H1 (cell line): Measurements from ENCODE around the gene ARHGEF26. TPM values are rescaled to one million over a fixed set of nuclear protein-coding genes. Genes with fewer than 3 reads are reported as not detected.

ENCODE experiments used
- CTCF ChIA-PET: fragments of 300-600 bp; sonication (Branson Sonifier 250); formaldehyde crosslinking; loops from one replicate; lab custom pipeline; 2021; ENCODE audit not compliant: partially characterized antibody; lab: Charles Lee
- POLR2A ChIA-PET: fragments of 300-600 bp; sonication (Branson Sonifier 250); formaldehyde crosslinking; loops from one replicate; lab custom pipeline; 2021; ENCODE audit warnings: inconsistent platforms; ENCODE audit not compliant: partially characterized antibody; lab: Charles Lee
- DNase-seq, 2 experiments: peaks; one replicate each; pipeline versions ENCODE4 v3.0.0 to v3.0.0-alpha.2; 2010 to 2022; ENCODE audit warnings: low spot score in 2 of 2, low read depth in 1 of 2, mixed read lengths in 1 of 2
- FAIRE-seq: peaks from 2 replicates; lab custom pipeline; 2011; peaks lifted over from hg19 to GRCh38; lab: Jason Lieb, UNC
- H2AFZ ChIP-seq: 2 replicates; pipeline ENCODE4 v1.8.1; 2012; ENCODE audit warnings: low read length, inconsistent platforms
- H2AK5ac ChIP-seq: 2 replicates; pipeline ENCODE4 v1.6.1; 2013; ENCODE audit warnings: low read depth, low read length
- H2BK120ac ChIP-seq: replicated peaks from 2 replicates; pipeline ENCODE3; 2013; ENCODE audit warnings: low read depth, low read length, inconsistent platforms
- H2BK12ac ChIP-seq: 2 replicates; pipeline ENCODE4 v1.6.1; 2013; ENCODE audit warnings: low read depth, low read length
- H2BK15ac ChIP-seq: 2 replicates; pipeline ENCODE4 v1.6.1; 2013; ENCODE audit warnings: low read length
- H2BK20ac ChIP-seq: 2 replicates; pipeline ENCODE4 v1.6.1; 2013; ENCODE audit warnings: low read length
- H2BK5ac ChIP-seq: 2 replicates; pipeline ENCODE4 v1.6.1; 2013; ENCODE audit warnings: low read depth, low read length
- H3K14ac ChIP-seq: 2 replicates; pipeline ENCODE4 v1.6.1; 2013; ENCODE audit warnings: inconsistent platforms; ENCODE audit not compliant: insufficient read length
- H3K18ac ChIP-seq: 2 replicates; pipeline ENCODE4 v1.6.1; 2013; ENCODE audit warnings: low read length; ENCODE audit errors: extremely low read depth
- H3K23ac ChIP-seq: 2 replicates; pipeline ENCODE4 v1.6.1; 2013; ENCODE audit warnings: inconsistent platforms; ENCODE audit not compliant: insufficient read length
- H3K23me2 ChIP-seq: 2 replicates; pipeline ENCODE4 v1.6.1; 2013; ENCODE audit warnings: low read depth, low read length
- H3K27ac ChIP-seq: 2 replicates; pipeline ENCODE4 v1.6.1; 2011; ENCODE audit warnings: low read depth, low read length, inconsistent platforms
- H3K27me3 ChIP-seq, 4 experiments: replicated peaks in 1 of 4; 1 replicate in 1 of 4; 2 replicates in 3 of 4; pipeline versions ENCODE4 v1.6.1 to v1.8.1; 2011 to 2013; ENCODE audit warnings: low read length in 3 of 4, mild to moderate bottlenecking in 3 of 4, inconsistent platforms in 2 of 4, mixed read lengths in 2 of 4, moderate library complexity in 1 of 4; ENCODE audit not compliant: control insufficient read depth in 3 of 4, insufficient read depth in 3 of 4; ENCODE audit errors: extremely low read depth in 1 of 4
- H3K36me3 ChIP-seq, 4 experiments: 2 replicates each; pipeline versions ENCODE4 v1.6.1 to v1.8.1; 2011 to 2013; ENCODE audit warnings: mild to moderate bottlenecking in 4 of 4, low read length in 3 of 4, moderate library complexity in 2 of 4, control low read depth in 1 of 4, inconsistent platforms in 1 of 4; ENCODE audit not compliant: insufficient read depth in 4 of 4, control insufficient read depth in 2 of 4
- H3K4ac ChIP-seq: replicated peaks from 2 replicates; pipeline ENCODE3; 2013; ENCODE audit warnings: low read length, low read depth, mixed read lengths, inconsistent platforms; ENCODE audit not compliant: insufficient read length
- H3K4me1 ChIP-seq, 4 experiments: replicated peaks in 1 of 4; 1 replicate in 1 of 4; 2 replicates in 3 of 4; pipeline versions ENCODE4 v1.6.1 to v1.8.1; 2011 to 2013; ENCODE audit warnings: low read length in 3 of 4, inconsistent platforms in 2 of 4, mixed read lengths in 1 of 4; ENCODE audit not compliant: insufficient read depth in 4 of 4, control insufficient read depth in 3 of 4
- H3K4me2 ChIP-seq, 2 experiments: 2 replicates each; pipeline versions ENCODE4 v1.6.1 to v1.8.1; 2011 to 2013; ENCODE audit warnings: low read depth in 2 of 2, low read length in 2 of 2, control low read depth in 1 of 2, inconsistent platforms in 1 of 2, mild to moderate bottlenecking in 1 of 2; ENCODE audit not compliant: insufficient read depth in 1 of 2
- H3K4me3 ChIP-seq, 4 experiments: fragments of 200-600, 300-600 bp in 1 of 4; sonication (generic), shearing (Covaris generic), sonication (Bioruptor Twin) in 1 of 4; 2 replicates each; pipeline versions ENCODE4 v1.5.1 to v1.8.1; 2011 to 2016; ENCODE audit warnings: low read length in 4 of 4, low read depth in 3 of 4, control low read depth in 2 of 4, inconsistent platforms in 2 of 4, mild to moderate bottlenecking in 2 of 4, mixed read lengths in 1 of 4, moderate library complexity in 1 of 4; ENCODE audit not compliant: insufficient read depth in 2 of 4; ENCODE audit errors: extremely low read depth in 1 of 4
- H3K56ac ChIP-seq: replicated peaks from 2 replicates; pipeline ENCODE3; 2013; ENCODE audit warnings: low read depth, mild to moderate bottlenecking, mixed read lengths, low read length, inconsistent platforms; ENCODE audit not compliant: insufficient read length
- H3K79me1 ChIP-seq: 2 replicates; pipeline ENCODE4 v1.6.1; 2013; ENCODE audit warnings: low read depth, low read length, control low read depth
- H3K79me2 ChIP-seq, 2 experiments: 2 replicates each; pipeline versions ENCODE4 v1.6.1 to v1.8.1; 2012 to 2013; ENCODE audit warnings: low read length in 2 of 2, mild to moderate bottlenecking in 2 of 2, inconsistent platforms in 1 of 2; ENCODE audit not compliant: insufficient read depth in 2 of 2, control insufficient read depth in 1 of 2
- H3K9ac ChIP-seq, 4 experiments: replicated peaks in 1 of 4; 1 replicate in 1 of 4; 2 replicates in 3 of 4; pipeline versions ENCODE4 v1.6.1 to v1.8.1; 2011 to 2013; ENCODE audit warnings: low read depth in 3 of 4, low read length in 3 of 4, control low read depth in 2 of 4, mild to moderate bottlenecking in 2 of 4, moderate library complexity in 2 of 4, inconsistent platforms in 1 of 4; ENCODE audit errors: extremely low read depth in 1 of 4
- H3K9me3 ChIP-seq, 2 experiments: 2 replicates each; pipeline versions ENCODE4 v1.6.1 to v1.8.1; 2012 to 2013; ENCODE audit warnings: mild to moderate bottlenecking in 2 of 2, moderate library complexity in 2 of 2, control low read depth in 1 of 2, inconsistent platforms in 1 of 2, low read depth in 1 of 2, low read length in 1 of 2, mixed read lengths in 1 of 2; ENCODE audit not compliant: insufficient read depth in 2 of 2
- H4K20me1 ChIP-seq, 2 experiments: replicated peaks in 1 of 2; 2 replicates each; pipeline versions ENCODE3 to v1.8.1; 2011 to 2013; ENCODE audit warnings: inconsistent platforms in 2 of 2, low read length in 2 of 2, mild to moderate bottlenecking in 1 of 2; ENCODE audit not compliant: insufficient read depth in 2 of 2, control insufficient read depth in 1 of 2
- H4K5ac ChIP-seq: 2 replicates; pipeline ENCODE4 v1.6.1; 2013; ENCODE audit warnings: low read length, low read depth, mixed read lengths, inconsistent platforms; ENCODE audit not compliant: insufficient read length
- H4K8ac ChIP-seq: 2 replicates; pipeline ENCODE4 v1.8.0; 2013; ENCODE audit warnings: mild to moderate bottlenecking, moderate library complexity, low read length, inconsistent platforms; ENCODE audit not compliant: insufficient read depth; ENCODE audit errors: extremely low read depth
- H4K91ac ChIP-seq: replicated peaks from 2 replicates; pipeline ENCODE3; 2013; ENCODE audit warnings: low read length, mixed read lengths, inconsistent platforms; ENCODE audit not compliant: insufficient read length
- BRCA1 ChIP-seq: IDR thresholded peaks from 2 replicates; pipeline ENCODE4 v1.6.1; 2012; ENCODE audit warnings: low read depth, low read length, improper control_type of control experiment
- CBX5 ChIP-seq: fragments of 300-800, 300-1000 bp; sonication (generic); IDR thresholded peaks from 2 replicates; pipeline ENCODE4 v1.7.1; 2016; ENCODE audit warnings: antibody characterized with exemption, low read length, low read depth
- CREB1 ChIP-seq: IDR thresholded peaks from 2 replicates; pipeline ENCODE4 v1.6.1; 2012; ENCODE audit warnings: inconsistent platforms
- CTCF ChIP-seq, 3 experiments: IDR thresholded peaks; 1 replicate in 2 of 3; 2 replicates in 1 of 3; pipeline versions ENCODE4 v1.5.1 to v1.6.1; 2011; ENCODE audit warnings: low read length in 3 of 3, mild to moderate bottlenecking in 3 of 3, inconsistent platforms in 2 of 3, low read depth in 1 of 3, moderate library complexity in 1 of 3; ENCODE audit not compliant: insufficient read depth in 1 of 3; ENCODE audit errors: control extremely low read depth in 1 of 3
- GTF2F1 ChIP-seq: IDR thresholded peaks from 2 replicates; pipeline ENCODE4 v1.6.1; 2012; ENCODE audit warnings: low read depth, low read length, improper control_type of control experiment, borderline replicate concordance
- RAD21 ChIP-seq, 2 experiments: IDR thresholded peaks in 1 of 2; conservative IDR thresholded peaks in 1 of 2; 2 replicates each; pipeline ENCODE4 v1.6.1; 2011; ENCODE audit warnings: low read depth in 2 of 2, low read length in 2 of 2, improper control_type of control experiment in 1 of 2, inconsistent platforms in 1 of 2, mild to moderate bottlenecking in 1 of 2, moderate library complexity in 1 of 2
- SAP30 ChIP-seq: fragments of 300-600 bp; sonication (generic); IDR thresholded peaks from 2 replicates; pipeline ENCODE4 v1.7.1; 2012; ENCODE audit warnings: low read length, moderate library complexity, mild to moderate bottlenecking, inconsistent platforms; ENCODE audit not compliant: insufficient read depth, insufficient replicate concordance
- TAF1 ChIP-seq: IDR thresholded peaks from 2 replicates; pipeline ENCODE4 v1.6.1; 2011; ENCODE audit warnings: mild to moderate bottlenecking, low read depth, low read length
- TBP ChIP-seq: IDR thresholded peaks from 2 replicates; pipeline ENCODE4 v1.6.1; 2011; ENCODE audit warnings: low read depth, low read length, improper control_type of control experiment
- USF2 ChIP-seq: IDR thresholded peaks from 2 replicates; pipeline ENCODE4 v1.6.1; 2011; ENCODE audit warnings: low read length, improper control_type of control experiment
- WGBS, 2 experiments: shearing (Covaris generic) in 1 of 2; methylation state at CpG; one replicate each; pipeline versions ENCODE4 v1.1.6 to v1.1.7; 2013 to 2015; ENCODE audit warnings: low lambda C conversion rate in 2 of 2, mixed read lengths in 2 of 2, inconsistent platforms in 1 of 2, low coverage in 1 of 2, missing lambda C conversion rate in 1 of 2; ENCODE audit not compliant: insufficient replicate concordance in 2 of 2, insufficient coverage in 1 of 2, insufficient read length in 1 of 2; ENCODE audit errors: extremely low coverage in 1 of 2, missing lambda C conversion rate in 1 of 2; 5-methylcytosine and 5-hydroxymethylcytosine counted together
- polyA plus RNA-seq, 7 experiments: library from polyadenylated mRNA; depleted of rRNA in 3 of 7; stranded (reverse) in 5 of 7; unstranded in 2 of 7; fragments of >200 nt in 5 of 7; fragments of 200-250 nt in 2 of 7; gene quantifications; 1 replicate in 5 of 7; 2 replicates in 1 of 7; 4 replicates in 1 of 7; pipeline versions ENCODE4 v1.2.1 to v1.2.3, GENCODE V29; 2011 to 2013; ENCODE audit warnings: missing spikeins in 2 of 7, mixed read lengths in 2 of 7
- total RNA-seq: library from RNA; stranded (reverse); fragmentation: NEBNext Ultra II Directional; extraction: Animal tissue kit (Norgen Biotek cat#: 25700); gene quantifications from 2 replicates; pipeline ENCODE4 v1.2.1, GENCODE V29; 2021

ARHGEF26 gene
- total and polyA plus RNA-seq, 2 of the 8 experiments (the other 6 are each of a cell fraction or from before 2014, with no cell fraction given): 3.1 to 15.6 TPM

DNA sequence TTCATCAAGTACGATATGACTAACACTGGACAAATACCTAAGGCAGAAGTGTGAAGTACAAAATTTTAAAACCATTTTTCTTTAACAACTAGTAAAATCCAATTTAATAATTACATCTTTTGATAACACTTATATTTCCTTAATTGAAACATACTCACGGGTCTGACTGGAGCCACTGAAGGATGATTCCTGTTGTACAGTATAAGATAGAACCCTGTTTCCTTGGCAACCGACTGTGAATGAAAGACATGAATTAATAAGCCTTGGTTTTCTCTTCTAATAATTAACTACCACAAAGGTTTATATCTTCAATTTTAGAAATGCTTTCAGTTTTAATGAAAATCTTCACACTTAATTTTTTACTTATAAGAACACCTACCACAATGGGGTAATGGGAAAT, 183.7 kb downstream of the ARHGEF26 start:
- Histone ChIP-seq H3K27ac (no peak overlapping the region), H3K4ac (no peak overlapping the region), H3K27me3 (no peaks in the 10 kb centered on the region), H3K4me1 (no peaks in the 10 kb centered on the region), H3K4me3 (no peak overlapping the region), H3K9ac (no peak overlapping the region), H3K18ac (no peak overlapping the region), H3K23ac (no peak overlapping the region), H2BK12ac (no peak overlapping the region), H2BK20ac (no peak overlapping the region), H3K36me3 (peaks cover 17 to 92% (median 54%) of the 10 kb centered on the region in 4 experiments), H3K4me2 (no peak overlapping the region), H3K79me1 (no peaks in the 10 kb centered on the region; the same call in 1 of the 2 replicates), H3K14ac (no peak overlapping the region), H4K5ac (no peak overlapping the region), H4K8ac (no peak overlapping the region), H4K91ac (no peak overlapping the region), H3K79me2 (peaks cover 0 to 11% of the 10 kb centered on the region in 2 experiments; a peak in 2 of 4 replicates), H4K20me1 (peaks cover 0 to 2% of the 10 kb centered on the region in 2 experiments), H2BK5ac (no peak overlapping the region), H2BK15ac (no peak overlapping the region), H3K56ac (no peak overlapping the region), H2AFZ (no peak overlapping the region), H3K9me3 (no peaks in the 10 kb centered on the region), H2AK5ac (no peak overlapping the region), H2BK120ac (no peak overlapping the region), H3K23me2 (no peaks in the 10 kb centered on the region)
- 98% methylated on average over 3 of the region's 3 CpGs; no CpG with 5 or more reads in 1 of the 2 experiments for WGBS, 2 experiments
- FAIRE-seq (no peak), DNase-seq (no peak)
- CTCF ChIA-PET: interaction anchor here (2.2 kb wide), 1 partner anchor 9 kb away, joined by 10 read pairs; no protein-coding TSS in a partner anchor
- POLR2A ChIA-PET: no interaction called here
- no peak for TF ChIP-seq TBP
- TF ChIP-seq USF2: no peak
- TF ChIP-seq SAP30: no peak
- no peak for TF ChIP-seq CBX5
- no peak for TF ChIP-seq RAD21 (IDR thresholded peaks at IDR 0.05 in 1 of 2, conservative IDR thresholded peaks at IDR 0.05 in 1 of 2; ENCODE audit: low read depth in 2 of 2, low read length in 2 of 2)
- TF ChIP-seq TAF1: no peak
- TF ChIP-seq CTCF (IDR thresholded peaks at IDR 0.05; ENCODE audit: control extremely low read depth in 1 of 3, insufficient read depth in 1 of 3, low read depth in 1 of 3, low read length in 3 of 3): no peak
- no peak for TF ChIP-seq GTF2F1
- no peak for TF ChIP-seq CREB1
- no peak for TF ChIP-seq BRCA1
